Endometrium (tissue), 2 donors: ENCODE results near the gene EFCAB11.

Experiments
- FAIRE-seq: peaks from 2 replicates; lab custom pipeline; 2012; peaks lifted over from hg19 to GRCh38; lab: Jason Lieb, UNC
- donor health status: control.
- donor health status: control.

EFCAB11 gene

DNA sequence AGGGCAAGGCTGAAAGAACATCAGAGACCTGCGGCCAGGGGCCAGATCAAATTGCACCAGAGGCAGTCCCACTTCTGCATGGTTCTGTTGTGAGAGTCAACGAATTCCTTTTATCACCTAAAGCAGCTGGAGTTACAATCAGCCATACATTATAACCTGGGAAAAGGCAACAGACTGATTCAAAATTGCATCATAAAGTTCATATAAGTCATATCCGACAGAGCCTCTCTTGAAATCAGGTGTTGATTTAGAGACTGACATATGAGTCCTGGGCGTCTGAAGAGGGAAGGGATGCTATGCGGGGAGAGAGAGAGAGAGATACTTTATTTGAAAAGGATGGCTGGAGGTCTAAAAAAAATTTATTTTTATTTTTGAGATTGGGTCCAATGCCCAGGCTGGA lies 89.4 kb downstream of the EFCAB11 start:
- no peak for FAIRE-seq

DNA sequence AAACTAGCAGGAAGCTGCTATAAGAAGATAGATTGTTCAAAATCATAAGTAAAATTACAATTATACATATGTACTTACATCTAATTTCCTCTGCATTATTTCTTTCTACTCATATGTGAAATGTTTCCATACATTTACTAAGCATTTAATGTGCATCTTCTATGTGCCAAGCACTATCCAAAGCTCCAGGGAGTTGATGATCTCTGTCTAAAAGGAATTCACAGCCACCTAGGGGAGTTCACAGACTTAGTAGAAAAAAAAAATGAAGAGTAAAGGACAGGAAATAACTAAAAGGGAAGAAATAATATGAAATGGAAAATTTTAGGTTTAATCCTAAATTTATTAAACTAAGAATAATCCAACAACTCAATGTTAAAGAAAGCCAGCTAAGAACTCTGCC lies 91.7 kb downstream of the EFCAB11 start:
- no peak for FAIRE-seq

DNA sequence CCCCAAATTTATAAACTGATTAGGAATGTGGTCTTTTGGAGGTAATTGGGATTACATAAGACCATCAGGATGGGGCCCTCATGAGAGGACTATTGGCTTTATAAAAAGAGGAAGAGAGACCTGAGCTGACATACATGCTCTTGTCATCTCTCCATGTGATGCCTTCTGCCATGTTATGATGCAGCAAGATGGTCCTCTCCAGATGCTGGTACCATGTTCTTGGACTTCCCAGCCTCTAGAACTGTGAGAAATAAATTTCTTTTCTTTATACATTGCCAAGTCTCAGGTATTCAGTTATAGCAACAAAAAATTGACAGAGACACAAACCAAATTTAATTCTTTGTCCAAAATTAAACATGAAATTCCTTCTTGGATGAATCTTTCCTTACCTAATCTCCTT lies 92.9 kb downstream of the EFCAB11 start:
- FAIRE-seq: no peak

DNA sequence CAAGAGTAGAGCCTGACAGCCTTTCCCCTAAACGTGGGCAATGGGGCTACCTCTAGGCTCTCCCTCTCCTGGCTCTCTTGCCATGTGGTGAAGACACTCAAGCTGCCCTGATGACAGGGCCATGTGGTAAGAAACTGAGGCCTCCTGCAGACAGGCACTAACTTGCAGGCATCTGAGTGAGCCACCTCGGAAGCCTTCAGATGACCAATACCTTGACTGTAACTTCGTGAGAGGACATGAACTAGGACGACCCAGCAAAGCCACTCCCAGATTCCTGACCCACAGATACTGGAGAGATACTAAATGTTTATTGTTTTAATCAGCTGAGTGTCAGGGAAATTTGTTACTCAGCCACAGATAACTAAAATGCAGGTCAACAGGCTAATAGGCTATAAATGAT lies 96.4 kb downstream of the EFCAB11 start:
- FAIRE-seq: no peak

DNA sequence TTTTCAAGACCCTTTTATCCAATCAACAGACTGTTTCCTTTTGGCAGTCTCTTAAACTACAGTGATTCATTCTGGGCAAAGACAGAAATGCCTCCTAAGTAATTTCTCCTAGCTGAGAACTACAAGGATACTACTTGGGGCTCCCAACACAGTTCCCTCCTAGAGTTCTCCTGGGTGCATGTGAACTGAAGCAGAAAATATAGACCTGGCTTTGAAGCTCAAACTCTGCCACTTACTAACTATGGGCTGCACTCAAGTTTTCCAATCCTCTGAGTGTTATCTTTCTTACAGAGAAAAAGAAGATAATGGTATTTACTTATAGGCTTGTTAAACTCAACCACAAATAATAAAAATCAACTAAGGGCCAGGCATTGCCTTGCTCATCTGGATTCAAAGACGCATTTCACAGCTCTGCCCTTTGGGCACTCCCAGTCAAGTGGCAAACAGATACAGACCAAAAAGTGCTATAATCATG lies 97.6 kb downstream of the EFCAB11 start:
- FAIRE-seq: no peak

DNA sequence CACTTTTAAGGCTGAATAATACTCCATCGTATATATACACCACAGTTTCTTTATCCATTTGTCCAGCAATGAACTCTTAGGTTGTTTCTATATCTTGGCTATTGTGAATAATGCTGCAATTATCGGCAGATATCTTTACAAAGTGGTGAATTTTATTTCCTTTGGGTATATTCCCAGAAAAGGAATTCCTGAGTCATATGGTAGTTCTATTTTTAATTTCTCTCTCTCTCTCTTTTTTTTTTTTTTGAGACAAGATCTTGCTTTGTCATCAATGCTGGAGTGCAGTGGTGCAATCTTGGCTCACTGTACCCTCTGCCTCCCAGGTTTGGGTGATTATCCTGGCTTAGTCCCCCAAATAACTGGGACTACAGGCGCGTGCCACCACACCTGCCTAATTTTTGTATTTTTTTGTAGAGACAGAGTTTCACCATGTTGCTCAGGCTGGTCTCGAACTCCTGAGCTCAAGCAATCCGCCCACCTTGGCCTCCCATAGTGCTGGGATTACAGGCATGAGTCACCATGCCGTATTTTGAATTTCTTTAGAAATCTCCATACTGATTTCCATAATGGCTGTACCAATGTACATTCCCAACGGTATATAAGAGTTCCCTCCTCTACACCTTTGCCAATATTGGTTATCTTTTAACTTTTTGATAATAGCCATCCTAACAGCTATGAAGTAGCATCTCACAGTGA lies 98.4 kb downstream of the EFCAB11 start:
- FAIRE-seq: no peak

DNA sequence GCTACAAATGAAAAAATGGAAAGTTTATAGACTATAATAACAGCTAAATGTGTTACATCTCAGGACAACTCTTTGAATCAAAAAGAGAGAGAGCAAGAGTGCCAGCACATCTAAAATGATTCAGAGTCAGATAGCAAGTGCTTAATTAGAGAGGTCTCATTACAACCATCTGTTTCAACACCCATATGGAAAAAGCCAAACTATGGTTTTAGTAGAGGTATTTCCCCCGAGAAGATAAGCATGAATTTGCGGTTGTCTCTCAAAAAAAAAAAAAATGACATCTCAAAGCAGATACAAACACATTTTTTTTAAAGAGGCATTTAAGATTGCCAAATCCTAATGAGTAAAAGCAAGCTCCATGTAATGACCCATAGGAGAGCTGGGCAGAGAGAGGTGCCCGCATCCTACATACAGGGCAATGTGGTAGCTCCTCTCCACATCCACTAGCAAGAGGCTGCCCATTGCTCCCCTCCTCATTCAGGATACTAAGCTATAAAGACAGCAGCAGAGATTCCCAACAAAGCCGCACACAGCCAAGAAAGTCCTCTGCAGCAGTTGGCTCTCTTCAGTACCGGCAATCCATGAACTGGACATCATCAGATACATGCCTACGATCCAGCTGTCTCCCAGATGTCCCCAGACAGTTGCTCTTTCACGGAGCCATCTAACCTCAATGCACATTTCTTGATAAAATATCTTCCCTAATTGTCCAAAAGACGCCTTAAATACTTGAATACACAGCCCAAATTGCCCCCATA lies 100.4 kb downstream of the EFCAB11 start:
- FAIRE-seq: no peak

DNA sequence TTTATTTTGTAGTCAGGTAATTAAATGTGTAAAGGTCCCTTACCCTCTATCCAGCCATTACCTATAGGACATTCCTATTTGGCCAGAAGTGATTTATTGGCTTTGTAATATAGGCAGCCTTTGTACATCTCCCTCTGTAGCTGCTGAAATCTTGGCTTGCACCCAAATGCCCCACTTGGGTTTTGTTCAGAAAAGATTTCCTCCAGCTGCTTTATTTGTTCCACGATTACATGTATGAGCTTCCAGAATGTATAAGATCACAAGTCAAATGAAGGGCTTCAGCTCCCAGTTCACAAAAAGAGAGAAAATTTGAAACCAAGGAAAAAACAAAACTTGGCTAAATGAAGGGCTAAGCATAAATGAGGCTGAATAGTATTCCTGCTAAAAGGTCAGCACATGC lies 103.4 kb downstream of the EFCAB11 start:
- no peak for FAIRE-seq

DNA sequence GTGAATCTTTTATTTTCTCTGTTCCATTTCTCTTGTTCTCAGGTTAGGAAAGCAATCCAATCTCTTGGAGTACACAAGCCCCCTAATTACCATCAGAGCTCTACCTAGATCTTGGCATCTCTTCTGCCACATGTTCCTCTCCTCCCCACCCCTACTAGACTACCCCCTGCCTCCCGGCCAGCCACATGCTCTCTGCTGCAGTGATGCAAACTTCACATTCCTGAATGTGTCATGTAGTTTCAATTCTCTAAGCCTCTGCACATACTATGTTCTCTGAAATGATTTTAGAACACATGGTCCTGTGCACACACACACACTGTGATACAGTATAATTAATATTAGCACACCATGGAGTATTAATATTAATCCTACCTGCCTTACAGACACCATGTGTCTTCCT lies 104.6 kb downstream of the EFCAB11 start:
- FAIRE-seq: no peak

DNA sequence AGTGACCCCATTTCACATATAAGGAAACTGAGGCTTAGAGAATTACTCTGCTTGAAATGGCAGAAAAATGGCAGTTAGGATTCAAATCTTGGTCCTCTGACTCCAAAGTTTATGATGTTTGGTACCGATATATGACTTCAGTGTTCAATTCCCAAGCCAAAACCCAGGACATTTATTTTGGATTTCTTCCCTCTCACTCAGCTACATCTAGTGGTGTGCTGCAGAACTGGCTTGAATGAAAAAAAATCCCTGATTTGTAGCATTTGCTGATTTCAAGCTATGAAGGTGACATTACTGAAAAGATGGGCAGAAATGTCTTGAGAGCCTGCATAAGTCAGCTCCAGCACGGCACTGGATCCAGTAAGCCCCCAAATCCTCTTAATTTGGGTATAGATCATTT lies 106.4 kb downstream of the EFCAB11 start:
- no peak for FAIRE-seq

DNA sequence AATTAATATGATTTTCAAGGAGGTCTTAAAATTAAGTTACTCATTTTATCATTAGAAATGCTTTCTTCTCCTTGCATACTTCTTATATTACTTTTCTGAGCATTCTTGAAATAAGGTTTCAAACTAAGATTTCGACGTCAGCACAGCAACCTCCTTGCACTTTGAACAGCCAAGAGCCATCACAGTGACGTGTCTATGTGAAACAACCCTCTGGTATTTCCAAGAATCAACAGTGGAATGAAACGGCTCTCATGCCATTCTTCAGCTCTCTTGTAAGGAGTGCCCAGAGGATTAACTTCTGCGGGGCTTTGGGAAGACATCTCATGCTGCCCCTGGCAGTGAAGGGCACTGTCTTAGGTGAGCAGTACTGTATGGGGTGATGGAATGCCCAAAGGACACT lies 109.2 kb downstream of the EFCAB11 start:
- FAIRE-seq: no peak

DNA sequence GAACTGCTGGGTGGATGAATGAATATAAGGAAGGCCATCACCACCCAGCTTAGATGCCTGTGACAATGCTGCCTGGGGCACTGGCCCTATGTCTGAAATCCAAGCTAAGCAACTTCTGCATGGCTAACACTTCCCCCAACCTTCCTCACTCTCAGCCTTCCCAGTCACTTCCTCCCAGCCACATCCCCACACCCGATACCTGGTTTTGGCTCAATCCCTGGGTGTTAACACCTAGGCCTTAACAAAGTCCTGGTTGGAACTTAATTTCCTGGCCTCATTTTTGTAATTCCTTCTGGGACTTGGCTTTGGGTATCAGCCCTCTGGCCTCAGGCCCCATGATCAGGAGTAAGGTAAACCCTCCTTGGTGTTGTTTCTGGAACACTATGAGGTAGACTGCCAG lies 110.0 kb downstream of the EFCAB11 start:
- no peak for FAIRE-seq

DNA sequence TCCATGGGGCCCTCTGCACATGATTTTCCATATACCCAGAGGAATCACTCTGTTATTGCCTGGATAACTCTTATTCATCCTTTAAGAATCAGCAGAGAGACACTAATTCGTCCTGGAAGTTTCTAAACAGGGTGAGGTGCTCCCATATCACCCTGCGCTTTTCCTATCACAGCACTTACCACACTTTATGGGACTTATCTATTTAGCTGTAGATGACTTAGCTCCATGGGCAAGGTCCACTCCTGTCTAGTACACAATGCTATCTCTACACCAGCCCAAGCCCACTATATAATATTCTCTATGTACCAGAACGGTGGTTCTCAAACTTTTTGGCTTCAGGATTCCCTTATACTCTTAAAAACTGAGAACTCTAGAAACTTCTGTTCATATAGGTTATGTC lies 111.7 kb downstream of the EFCAB11 start:
- no peak for FAIRE-seq

DNA sequence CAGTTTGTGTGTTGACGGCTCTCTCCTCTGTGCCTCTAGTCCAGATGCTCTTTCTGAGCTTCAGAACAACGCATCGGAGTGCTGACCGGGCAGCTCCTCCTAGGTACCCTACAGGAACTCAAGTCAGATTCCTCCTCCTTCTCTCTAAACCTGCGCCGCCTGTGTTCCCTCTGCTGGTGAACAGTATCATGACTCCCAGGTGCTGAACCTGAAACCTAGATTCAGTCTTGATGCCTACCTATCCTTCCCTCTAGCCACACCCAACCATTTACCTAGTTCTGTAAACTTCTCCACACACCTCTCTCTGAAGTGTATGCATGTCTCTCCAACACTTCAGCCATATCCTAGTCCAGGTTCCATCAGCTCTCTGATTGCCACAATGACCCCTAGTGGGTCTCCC lies 112.7 kb downstream of the EFCAB11 start:
- no peak for FAIRE-seq

DNA sequence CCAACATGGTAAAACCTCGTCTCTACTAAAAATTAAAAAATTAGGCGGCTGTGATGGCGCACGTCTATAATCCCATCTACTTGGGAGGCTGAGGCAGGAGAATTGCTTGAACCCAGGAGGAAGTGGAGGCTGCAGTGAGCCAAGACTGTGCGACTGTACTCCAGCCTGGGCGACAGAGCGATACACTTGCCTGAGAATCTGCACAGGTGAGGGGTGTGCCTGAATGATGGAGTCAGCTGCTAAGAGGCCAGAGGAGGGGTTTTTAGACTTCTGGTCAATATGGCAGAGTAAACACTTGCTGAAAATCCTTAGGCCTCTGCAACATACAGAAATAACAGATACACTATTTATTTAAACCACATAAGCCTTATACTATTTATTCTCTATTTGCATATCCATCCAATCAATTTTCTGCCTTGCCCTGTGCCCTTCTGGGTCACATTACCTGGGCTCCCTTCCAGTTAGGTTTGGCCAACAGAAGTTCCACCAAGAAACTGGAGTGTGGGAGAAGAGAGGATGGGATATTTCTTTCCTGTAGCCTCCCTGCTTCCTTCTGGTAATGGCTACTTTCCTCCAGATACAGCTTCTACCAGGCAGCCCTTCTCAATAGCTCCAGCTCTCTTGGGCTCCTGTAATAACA lies 117.6 kb downstream of the EFCAB11 start:
- FAIRE-seq: no peak

DNA sequence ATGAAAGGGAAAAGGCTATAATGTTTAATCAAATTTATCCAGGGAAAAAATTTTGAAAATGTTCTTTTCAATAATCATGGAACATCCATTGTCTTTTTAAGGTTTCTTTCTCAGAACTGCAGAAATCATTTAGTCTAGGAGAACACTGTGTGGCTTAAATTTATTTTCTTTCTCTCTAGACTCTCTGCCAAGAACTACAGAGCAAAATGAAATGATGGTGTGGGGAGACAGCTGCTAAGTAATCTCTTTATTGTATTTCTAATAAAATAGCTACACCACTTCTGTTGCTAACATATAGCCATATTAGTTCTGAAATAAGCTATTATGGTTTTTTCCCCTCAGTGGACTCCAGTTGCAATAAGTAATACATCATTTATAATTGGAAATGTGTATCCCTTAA lies 120.9 kb downstream of the EFCAB11 start:
- no peak for FAIRE-seq

DNA sequence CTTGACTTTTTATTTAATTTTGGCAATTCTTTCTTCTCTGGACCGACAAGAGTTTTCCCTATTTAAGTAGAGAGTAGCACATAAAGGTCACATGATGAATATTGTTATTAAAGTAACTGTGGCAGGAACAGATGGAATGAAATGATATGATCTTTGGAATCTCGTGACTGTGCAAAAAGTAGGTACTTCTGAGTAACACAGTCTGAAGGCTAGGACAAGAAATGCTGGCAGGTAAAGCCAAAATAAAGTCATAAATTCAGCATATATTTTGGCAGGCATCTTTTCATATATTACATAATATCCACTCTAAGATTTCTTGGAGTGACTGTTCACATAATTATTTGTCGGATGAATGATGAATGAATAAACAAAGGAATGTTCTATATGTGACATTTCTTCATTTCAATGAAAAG lies 121.4 kb downstream of the EFCAB11 start:
- FAIRE-seq: no peak

DNA sequence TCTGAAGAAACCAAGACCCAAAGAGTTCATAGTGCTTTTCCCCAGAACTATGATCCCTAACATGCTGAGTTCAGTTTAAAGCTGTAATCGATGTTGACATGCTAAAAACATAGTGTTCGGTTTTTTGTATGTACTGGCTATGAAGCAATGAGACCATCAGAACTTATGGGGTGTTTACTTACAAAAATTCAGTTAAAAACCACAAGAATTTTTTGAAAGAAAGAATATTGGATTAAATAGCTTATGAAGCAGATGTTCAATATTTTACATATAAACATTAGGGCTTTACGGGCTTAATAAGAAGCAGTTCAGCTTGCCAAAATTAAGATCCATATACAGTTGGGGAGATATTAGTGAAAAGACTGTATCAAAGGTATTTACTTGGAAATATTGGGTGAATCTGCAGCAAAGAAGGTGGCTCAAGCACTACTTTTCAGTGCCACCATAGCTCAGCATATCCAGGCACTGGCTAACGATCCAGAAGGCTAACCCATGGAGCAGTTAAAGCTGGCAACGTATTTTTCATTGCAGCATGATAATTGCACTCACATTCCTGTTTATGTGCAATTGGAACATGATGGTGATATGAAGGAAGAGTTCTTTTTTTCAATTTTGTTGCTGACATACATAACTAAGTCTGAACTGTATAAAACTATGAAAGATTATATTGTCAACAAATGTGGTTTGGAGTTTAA lies 125.9 kb downstream of the EFCAB11 start:
- no peak for FAIRE-seq

DNA sequence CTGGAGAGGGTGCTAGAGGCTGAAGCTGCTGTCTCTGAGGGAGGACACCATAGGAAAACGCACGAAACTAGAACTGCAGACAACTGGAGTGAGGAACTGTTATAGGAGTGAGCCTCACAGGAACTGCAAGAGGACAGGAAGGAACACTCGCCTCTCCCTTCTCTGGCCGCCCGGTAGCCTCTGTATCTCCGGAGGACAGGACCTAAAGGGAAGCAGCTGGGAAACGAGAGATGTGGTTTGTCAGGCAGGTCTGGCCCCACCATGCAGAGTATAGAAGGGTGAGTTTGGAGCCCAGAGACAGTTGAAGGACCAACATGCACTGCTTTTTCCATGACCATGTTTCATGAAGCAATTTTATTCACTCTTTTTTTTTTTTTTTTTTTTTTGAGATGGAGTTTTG lies 127.3 kb downstream of the EFCAB11 start:
- no peak for FAIRE-seq

DNA sequence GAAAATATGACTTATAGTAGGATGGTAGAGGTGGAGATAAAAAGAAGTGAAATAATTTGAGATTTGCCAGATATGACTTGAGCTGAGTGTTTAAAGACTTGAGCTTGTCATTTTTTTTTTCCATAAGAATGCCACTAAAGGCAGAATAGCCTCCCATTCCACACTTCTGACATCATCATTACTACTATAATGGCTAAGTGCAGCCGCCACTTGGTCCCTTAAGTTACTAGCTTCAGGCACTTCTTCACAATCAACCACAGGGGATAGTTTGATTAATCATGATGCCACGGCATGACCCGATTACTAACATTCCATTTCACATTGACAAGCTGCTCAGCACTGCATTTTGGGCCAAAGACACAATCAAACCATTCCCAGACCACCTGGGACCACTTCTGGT lies 127.9 kb downstream of the EFCAB11 start:
- no peak for FAIRE-seq

DNA sequence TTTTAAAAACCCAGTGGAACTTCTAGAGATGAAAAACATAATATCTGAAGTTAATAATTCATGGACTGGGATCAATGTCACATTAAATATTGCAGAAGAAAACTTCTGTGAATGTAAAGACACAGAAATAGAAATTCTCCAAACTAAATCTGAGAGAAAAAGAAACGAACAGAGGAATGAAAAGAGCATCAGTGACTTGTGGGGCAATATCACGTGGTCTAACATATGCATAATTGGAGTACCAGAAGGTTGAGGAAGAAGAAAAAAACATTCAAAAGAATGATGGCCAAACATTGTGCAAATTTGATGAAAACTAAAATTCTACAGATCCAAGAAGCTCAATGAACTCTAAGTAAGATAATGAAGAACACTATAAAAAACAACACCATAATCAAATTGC lies 130.8 kb downstream of the EFCAB11 start:
- FAIRE-seq: no peak

DNA sequence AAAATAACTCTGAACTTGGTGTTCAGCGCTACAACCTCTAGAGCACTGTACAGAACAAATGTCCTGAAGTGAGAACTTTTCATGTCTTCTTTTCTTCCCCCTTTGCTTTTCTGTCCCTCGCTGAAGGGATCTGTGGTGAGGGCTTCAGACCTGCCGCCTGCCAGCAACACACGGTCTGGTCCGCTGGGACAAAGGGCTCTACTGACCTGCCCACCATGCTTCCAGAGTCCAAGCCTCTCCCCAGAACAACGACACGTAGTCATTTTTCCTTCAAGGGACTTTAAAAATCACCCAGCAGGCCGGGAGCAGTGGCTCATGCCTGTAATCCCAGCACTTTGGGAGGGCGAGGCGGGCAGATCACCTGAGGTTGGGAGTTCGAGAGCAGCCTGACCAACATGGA lies 140.4 kb downstream of the EFCAB11 start:
- no peak for FAIRE-seq

DNA sequence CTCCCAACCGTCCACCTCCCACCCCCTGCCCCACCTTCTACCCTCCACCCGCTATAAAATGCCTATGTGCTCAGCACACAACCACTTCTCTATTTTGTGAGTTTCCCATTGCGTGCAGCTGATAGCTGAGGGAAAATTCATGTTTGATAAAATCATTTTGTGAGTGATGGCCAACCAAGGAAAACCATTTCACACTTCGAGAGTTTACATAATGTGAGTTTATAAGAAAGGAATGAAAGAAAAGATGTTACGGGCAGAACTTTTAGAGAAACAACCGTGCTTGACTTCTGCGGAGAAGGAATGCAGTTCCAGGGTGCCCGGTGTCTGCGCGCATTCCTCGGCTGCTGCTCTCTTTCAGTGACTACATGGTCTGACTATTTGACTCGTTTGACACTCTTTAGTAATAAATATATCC lies 140.9 kb downstream of the EFCAB11 start:
- FAIRE-seq: no peak
